ENCODE results near the gene ELL2.

The ELL2 gene

DNA sequence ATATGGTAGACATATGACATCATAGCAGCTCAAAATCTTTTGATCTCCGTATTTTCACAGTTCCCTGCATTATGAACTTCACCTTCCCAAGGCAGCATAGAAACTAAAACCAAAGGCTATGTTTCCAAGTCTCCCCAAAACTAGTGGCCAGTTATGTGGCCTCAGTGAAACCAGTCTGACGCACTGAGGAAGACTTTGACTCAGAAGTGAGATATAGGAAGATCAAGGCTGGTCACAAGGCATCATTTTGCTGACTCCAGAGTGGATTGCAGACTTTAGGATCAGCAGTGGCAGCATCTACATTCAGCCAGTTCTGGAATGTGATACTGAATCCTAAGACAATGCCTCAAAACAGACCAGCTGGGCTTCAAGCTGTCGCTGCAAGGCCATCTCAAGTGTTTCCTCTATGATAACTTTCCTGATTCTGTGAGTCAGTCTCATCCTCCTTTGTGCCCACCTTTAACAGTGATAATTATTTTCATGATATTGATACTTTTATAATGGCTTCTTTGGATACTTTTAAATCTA, 34.4 kb upstream of the ELL2 start:
- Histone ChIP-seq H3K79me2 (ENCODE audit: control insufficient read depth, insufficient read depth, low read length, unreplicated experiment) (no peaks in the 10 kb centered on the region), H2AFZ (ENCODE audit: low read length, unreplicated experiment) (no peak overlapping the region), H3K27me3 (ENCODE audit: insufficient read depth, low read length) (no peaks in the 10 kb centered on the region), H3K4me1 (ENCODE audit: control insufficient read depth, insufficient read depth, low read length, unreplicated experiment) (peaks cover 7% of the 10 kb centered on the region), H3K36me3 (ENCODE audit: insufficient read depth, low read length) (no peaks in the 10 kb centered on the region), H3K4me3 (ENCODE audit: low read depth, low read length) (no peak overlapping the region), H3K27ac (ENCODE audit: low read depth, low read length) (no peak overlapping the region)

DNA sequence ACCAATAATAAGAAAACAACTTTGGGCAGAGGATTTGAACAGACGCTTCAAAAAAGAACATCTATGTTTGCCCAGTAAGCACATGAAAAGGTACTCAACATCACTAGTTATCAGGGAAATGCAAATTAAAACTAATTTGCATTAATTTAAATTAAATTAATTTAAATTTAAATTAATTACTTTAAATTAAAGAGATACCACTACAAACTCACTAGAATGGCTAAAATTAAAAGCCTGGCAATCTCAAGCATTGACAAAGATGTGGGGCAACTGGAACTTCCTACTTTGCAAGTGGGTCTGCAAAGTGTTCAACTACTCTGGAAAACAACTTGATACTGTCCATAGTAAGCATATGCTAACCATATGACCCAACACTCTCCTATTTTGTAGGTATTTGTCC, 32.1 kb upstream of the ELL2 start:
- Histone ChIP-seq H3K4me1 (ENCODE audit: control insufficient read depth, insufficient read depth, low read length, unreplicated experiment) (peaks cover 7% of the 10 kb centered on the region), H3K79me2 (ENCODE audit: control insufficient read depth, insufficient read depth, low read length, unreplicated experiment) (no peaks in the 10 kb centered on the region), H3K27ac (ENCODE audit: low read depth, low read length) (no peak overlapping the region), H3K27me3 (ENCODE audit: insufficient read depth, low read length) (no peaks in the 10 kb centered on the region), H3K36me3 (ENCODE audit: insufficient read depth, low read length) (no peaks in the 10 kb centered on the region), H3K4me3 (ENCODE audit: low read depth, low read length) (no peak overlapping the region), H2AFZ (ENCODE audit: low read length, unreplicated experiment) (no peak overlapping the region)

- no peaks in the 10 kb centered on the region for H3K79me2 ChIP-seq (ENCODE audit: control insufficient read depth, insufficient read depth, low read length, unreplicated experiment)
- no peak overlapping the region for H2AFZ ChIP-seq (ENCODE audit: low read length, unreplicated experiment)
- peaks cover 7% of the 10 kb centered on the region for H3K4me1 ChIP-seq (ENCODE audit: control insufficient read depth, insufficient read depth, low read length, unreplicated experiment)
- H3K27ac ChIP-seq (ENCODE audit: low read depth, low read length) = no peak overlapping the region
- H3K36me3 ChIP-seq (ENCODE audit: insufficient read depth, low read length) = no peaks in the 10 kb centered on the region
- H3K4me3 ChIP-seq (ENCODE audit: low read depth, low read length) = no peak overlapping the region
- H3K27me3 ChIP-seq (ENCODE audit: insufficient read depth, low read length) = no peaks in the 10 kb centered on the region
Observed at GRCh38 chr5:95993266-95993665, 31.6 kb upstream of the ELL2 start.

GRCh38 chr5:95989283-95990048, 27.8 kb upstream of the ELL2 start:
- H3K4me1 ChIP-seq (ENCODE audit: control insufficient read depth, insufficient read depth, low read length, unreplicated experiment) = peaks cover 2% of the 10 kb centered on the region
- no peaks in the 10 kb centered on the region for H3K27me3 ChIP-seq (ENCODE audit: insufficient read depth, low read length)
- H3K79me2 ChIP-seq (ENCODE audit: control insufficient read depth, insufficient read depth, low read length, unreplicated experiment) = no peaks in the 10 kb centered on the region
- no peak overlapping the region for H2AFZ ChIP-seq (ENCODE audit: low read length, unreplicated experiment)
- no peak overlapping the region for H3K4me3 ChIP-seq (ENCODE audit: low read depth, low read length)
- H3K27ac ChIP-seq (ENCODE audit: low read depth, low read length) = no peak overlapping the region
- no peaks in the 10 kb centered on the region for H3K36me3 ChIP-seq (ENCODE audit: insufficient read depth, low read length)

- Histone ChIP-seq H2AFZ (ENCODE audit: low read length, unreplicated experiment) (no peak overlapping the region), H3K4me3 (ENCODE audit: low read depth, low read length) (no peak overlapping the region), H3K4me1 (ENCODE audit: control insufficient read depth, insufficient read depth, low read length, unreplicated experiment) (peaks cover 8% of the 10 kb centered on the region), H3K36me3 (ENCODE audit: insufficient read depth, low read length) (no peaks in the 10 kb centered on the region), H3K27me3 (ENCODE audit: insufficient read depth, low read length) (no peaks in the 10 kb centered on the region), H3K79me2 (ENCODE audit: control insufficient read depth, insufficient read depth, low read length, unreplicated experiment) (no peaks in the 10 kb centered on the region), H3K27ac (ENCODE audit: low read depth, low read length) (no peak overlapping the region)
Observed at GRCh38 chr5:95988877-95989276, 27.2 kb upstream of the ELL2 start.

DNA sequence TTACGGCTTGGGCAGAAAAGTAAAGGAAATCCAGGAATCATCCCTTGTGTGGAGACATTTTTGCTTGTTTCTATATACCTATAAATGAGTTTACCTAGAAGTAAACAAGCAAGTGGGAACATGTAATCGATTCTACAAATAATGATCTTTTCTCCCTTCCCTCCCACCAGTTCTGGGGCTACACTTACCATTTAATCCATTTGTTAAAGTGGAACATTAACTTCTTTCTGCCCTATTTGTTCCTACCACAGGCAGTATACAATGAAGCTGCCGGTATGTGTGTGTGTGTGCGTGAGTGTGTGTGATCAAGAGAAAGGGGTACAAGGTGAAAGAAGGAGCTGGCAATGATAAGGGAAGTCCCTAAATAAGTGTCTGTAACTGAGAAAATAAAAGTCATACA, 26.4 kb upstream of the ELL2 start:
- no peaks in the 10 kb centered on the region for H3K79me2 ChIP-seq (ENCODE audit: control insufficient read depth, insufficient read depth, low read length, unreplicated experiment)
- H3K27ac ChIP-seq (ENCODE audit: low read depth, low read length) = no peak overlapping the region
- H3K27me3 ChIP-seq (ENCODE audit: insufficient read depth, low read length) = no peaks in the 10 kb centered on the region

GRCh38 chr5:95986937-95987520, 25.4 kb upstream of the ELL2 start:
- Histone ChIP-seq H3K79me2 (ENCODE audit: control insufficient read depth, insufficient read depth, low read length, unreplicated experiment) (no peaks in the 10 kb centered on the region), H2AFZ (ENCODE audit: low read length, unreplicated experiment) (no peak overlapping the region), H3K27me3 (ENCODE audit: insufficient read depth, low read length) (no peaks in the 10 kb centered on the region), H3K4me3 (ENCODE audit: low read depth, low read length) (no peak overlapping the region), H3K36me3 (ENCODE audit: insufficient read depth, low read length) (no peaks in the 10 kb centered on the region), H3K4me1 (ENCODE audit: control insufficient read depth, insufficient read depth, low read length, unreplicated experiment) (peaks cover 10% of the 10 kb centered on the region), H3K27ac (ENCODE audit: low read depth, low read length) (no peak overlapping the region)

More for the DNA sequence above, 26.4 kb upstream of the ELL2 start:
- Histone ChIP-seq H3K4me1 (ENCODE audit: control insufficient read depth, insufficient read depth, low read length, unreplicated experiment) (peaks cover 10% of the 10 kb centered on the region), H2AFZ (ENCODE audit: low read length, unreplicated experiment) (no peak overlapping the region), H3K4me3 (ENCODE audit: low read depth, low read length) (no peak overlapping the region), H3K36me3 (ENCODE audit: insufficient read depth, low read length) (no peaks in the 10 kb centered on the region)

DNA sequence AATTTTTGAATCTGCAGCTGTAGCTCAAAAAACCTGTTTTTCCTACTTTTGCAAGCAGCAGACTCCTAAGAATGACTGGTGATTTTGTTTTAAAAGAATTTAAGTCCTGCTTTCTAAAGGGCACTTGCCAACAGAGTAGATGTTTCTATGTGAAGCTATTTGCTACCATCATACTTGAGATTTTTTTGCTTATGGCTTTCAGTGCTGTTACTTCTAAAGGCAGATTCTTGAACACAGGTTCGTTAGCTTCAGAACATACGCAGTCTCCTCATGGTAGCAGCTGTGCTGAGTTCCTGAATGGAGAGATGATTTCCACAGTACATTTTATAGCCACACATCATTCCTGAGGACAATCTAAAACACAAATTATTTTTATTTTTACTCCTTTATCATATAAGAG, 24.4 kb upstream of the ELL2 start:
- H3K4me1 ChIP-seq (ENCODE audit: control insufficient read depth, insufficient read depth, low read length, unreplicated experiment) = peaks cover 10% of the 10 kb centered on the region
- H3K4me3 ChIP-seq (ENCODE audit: low read depth, low read length) = no peak overlapping the region
- H3K27ac ChIP-seq (ENCODE audit: low read depth, low read length) = no peak overlapping the region
- H3K27me3 ChIP-seq (ENCODE audit: insufficient read depth, low read length) = no peaks in the 10 kb centered on the region
- H3K79me2 ChIP-seq (ENCODE audit: control insufficient read depth, insufficient read depth, low read length, unreplicated experiment) = no peaks in the 10 kb centered on the region
- H3K36me3 ChIP-seq (ENCODE audit: insufficient read depth, low read length) = no peaks in the 10 kb centered on the region
- peak overlapping the region; percentile 32 for H2AFZ ChIP-seq (ENCODE audit: low read length, unreplicated experiment)

GRCh38 chr5:95985249-95985648, 23.6 kb upstream of the ELL2 start:
- no peak overlapping the region for H3K4me3 ChIP-seq (ENCODE audit: low read depth, low read length)
- no peaks in the 10 kb centered on the region for H3K27me3 ChIP-seq (ENCODE audit: insufficient read depth, low read length)
- no peaks in the 10 kb centered on the region for H3K79me2 ChIP-seq (ENCODE audit: control insufficient read depth, insufficient read depth, low read length, unreplicated experiment)
- no peak overlapping the region for H2AFZ ChIP-seq (ENCODE audit: low read length, unreplicated experiment)
- no peak overlapping the region for H3K27ac ChIP-seq (ENCODE audit: low read depth, low read length)
- H3K36me3 ChIP-seq (ENCODE audit: insufficient read depth, low read length) = no peaks in the 10 kb centered on the region
- H3K4me1 ChIP-seq (ENCODE audit: control insufficient read depth, insufficient read depth, low read length, unreplicated experiment) = peaks cover 10% of the 10 kb centered on the region

DNA sequence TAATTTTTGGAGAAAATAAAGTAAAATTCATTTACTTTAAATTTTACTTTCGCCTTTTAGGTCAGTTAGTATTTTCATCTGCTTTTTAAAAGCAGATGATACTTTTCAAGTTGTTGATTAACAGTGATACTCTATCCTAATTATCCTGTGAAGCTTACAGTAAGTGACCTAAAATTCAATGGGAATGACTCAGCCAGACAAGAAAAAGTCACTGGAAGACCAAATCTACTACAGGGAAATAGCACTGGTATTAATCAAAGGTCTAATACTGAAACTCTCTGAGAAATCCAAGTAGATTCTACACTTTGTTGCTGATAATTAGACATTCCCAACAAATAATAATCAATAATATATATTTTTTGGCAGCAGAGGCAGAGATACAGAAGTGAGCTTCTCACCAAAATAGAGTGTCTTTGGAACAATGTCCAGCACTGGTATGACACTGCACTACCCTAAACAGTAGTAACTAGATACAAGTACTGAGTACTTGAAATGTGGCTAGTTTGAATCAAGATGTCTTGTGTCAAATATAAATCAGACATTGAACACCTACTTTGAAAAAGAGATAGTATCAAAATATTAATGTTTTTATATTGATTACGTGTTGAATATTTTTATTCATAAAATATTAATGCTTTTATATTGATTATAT, 22.8 kb upstream of the ELL2 start:
- Histone ChIP-seq H3K4me1 (ENCODE audit: control insufficient read depth, insufficient read depth, low read length, unreplicated experiment) (peaks cover 10% of the 10 kb centered on the region), H3K27ac (ENCODE audit: low read depth, low read length) (peak overlapping the region; percentile 38; the same call in 1 of the 2 replicates), H2AFZ (ENCODE audit: low read length, unreplicated experiment) (peak overlapping the region; percentile 33), H3K4me3 (ENCODE audit: low read depth, low read length) (no peak overlapping the region), H3K36me3 (ENCODE audit: insufficient read depth, low read length) (no peaks in the 10 kb centered on the region), H3K79me2 (ENCODE audit: control insufficient read depth, insufficient read depth, low read length, unreplicated experiment) (no peaks in the 10 kb centered on the region), H3K27me3 (ENCODE audit: insufficient read depth, low read length) (no peaks in the 10 kb centered on the region)
